Peyer's patch (tissue), 4 donors: Measurements from ENCODE around the gene RNGTT. TPM values are rescaled to one million over a fixed set of nuclear protein-coding genes. Genes with fewer than 3 reads are reported as not detected.

Experiments used
- DNase-seq, 3 donors: peaks; one replicate each; pipeline ENCODE4 v3.0.0-alpha.2; 2017 to 2019
- H3K27ac ChIP-seq, 4 donors: fragments of 200-600 bp; sonication (generic); one replicate each; pipeline ENCODE4 v1.5.1; 2016 to 2019
- H3K27me3 ChIP-seq, 2 donors: fragments of 200-600 bp; sonication (generic); one replicate each; pipeline ENCODE4 v1.5.1; 2019
- H3K36me3 ChIP-seq, 3 donors: fragments of 200-600 bp; sonication (generic); one replicate each; pipeline ENCODE4 v1.5.1; 2016 to 2019
- H3K4me1 ChIP-seq, 4 donors: fragments of 200-600 bp; sonication (generic); one replicate each; pipeline ENCODE4 v1.5.1; 2016 to 2019
- H3K4me3 ChIP-seq, 4 donors: fragments of 200-600 bp; sonication (generic); 1 replicate in 3 of 4; 2 replicates in 1 of 4; pipeline ENCODE4 v1.5.1; 2016 to 2019; ENCODE audit warnings: mild to moderate bottlenecking in 1 of 4
- H3K9me3 ChIP-seq, 4 donors: fragments of 200-600 bp; sonication (generic); one replicate each; pipeline ENCODE4 v1.5.1; 2016 to 2019; ENCODE audit warnings: mild to moderate bottlenecking in 1 of 4
- CTCF ChIP-seq, 6 experiments: fragments of 450-650 bp in 4 of 6; fragments of 200-600 bp in 2 of 6; sonication (generic) in 1 of 6; IDR thresholded peaks; one replicate each; pipeline ENCODE4 v1.5.1; 2017 to 2019; ENCODE audit warnings: antibody characterized with exemption in 6 of 6, mild to moderate bottlenecking in 3 of 6, moderate library complexity in 1 of 6
- POLR2A ChIP-seq, 2 donors: fragments of 450-650 bp; IDR thresholded peaks; one replicate each; pipeline ENCODE4 v1.5.1; 2017; ENCODE audit warnings: antibody characterized with exemption in 2 of 2, mild to moderate bottlenecking in 2 of 2, moderate library complexity in 2 of 2
- total RNA-seq, 4 donors: library from RNA; depleted of rRNA; stranded (reverse); fragments of >200 nt; gene quantifications; one replicate each; pipeline ENCODE4 v1.1.0, GENCODE V29; 2016

RNGTT gene
- total RNA-seq, 4 donors from 2014 or later = 12.7 to 44.6 (median 18.5) TPM

GRCh38 chr6:88899569-88900316 is 63.7 kb downstream of the RNGTT start:
- H3K27me3 ChIP-seq = no peaks in the 10 kb centered on the region

GRCh38 chr6:88895911-88896310 is 67.5 kb downstream of the RNGTT start:
- no peak overlapping the region for H3K27ac ChIP-seq
- no peak for TF ChIP-seq CTCF (IDR thresholded peaks at IDR 0.05)
- TF ChIP-seq POLR2A (IDR thresholded peaks at IDR 0.05) = no peak

More at GRCh38 chr6:88899569-88900316, 63.7 kb downstream of the RNGTT start:
- TF ChIP-seq CTCF (IDR thresholded peaks at IDR 0.05) = no peak
- TF ChIP-seq POLR2A (IDR thresholded peaks at IDR 0.05) = no peak
- no peaks in the 10 kb centered on the region for H3K4me1 ChIP-seq
- no peak overlapping the region for H3K4me3 ChIP-seq
- no peak overlapping the region for H3K27ac ChIP-seq
- H3K9me3 ChIP-seq = no peaks in the 10 kb centered on the region
- H3K36me3 ChIP-seq = peaks cover 0 to 13% (median 0%) of the 10 kb centered on the region in 3 donors
- no peak for DNase-seq

GRCh38 chr6:88890860-88891845 is 72.3 kb downstream of the RNGTT start:
- Histone ChIP-seq H3K9me3 (no peaks in the 10 kb centered on the region), H3K27me3 (no peaks in the 10 kb centered on the region), H3K4me1 (no peaks in the 10 kb centered on the region), H3K27ac (no peak overlapping the region), H3K36me3 (peaks cover 0 to 1% (median 0%) of the 10 kb centered on the region in 3 donors), H3K4me3 (no peak overlapping the region)
- no peak for TF ChIP-seq CTCF (IDR thresholded peaks at IDR 0.05)
- TF ChIP-seq POLR2A (IDR thresholded peaks at IDR 0.05) = no peak
- no peak for DNase-seq

More at GRCh38 chr6:88895911-88896310, 67.5 kb downstream of the RNGTT start:
- Histone ChIP-seq H3K4me3 (no peak overlapping the region), H3K36me3 (no peaks in the 10 kb centered on the region), H3K4me1 (no peaks in the 10 kb centered on the region), H3K9me3 (no peaks in the 10 kb centered on the region), H3K27me3 (no peaks in the 10 kb centered on the region)
- DNase-seq = no peak

- Histone ChIP-seq H3K36me3 (peaks cover 0 to 6% (median 0%) of the 10 kb centered on the region in 3 donors), H3K4me1 (no peaks in the 10 kb centered on the region), H3K4me3 (no peak overlapping the region), H3K27me3 (no peaks in the 10 kb centered on the region), H3K9me3 (no peaks in the 10 kb centered on the region), H3K27ac (no peak overlapping the region)
- no peak for TF ChIP-seq POLR2A (IDR thresholded peaks at IDR 0.05)
- no peak for TF ChIP-seq CTCF (IDR thresholded peaks at IDR 0.05)
- DNase-seq = no peak
Observed at GRCh38 chr6:88890394-88890793, 73.0 kb downstream of the RNGTT start.

GRCh38 chr6:88884361-88884760 is 79.1 kb downstream of the RNGTT start:
- H3K27ac ChIP-seq = no peak overlapping the region
- H3K27me3 ChIP-seq = no peaks in the 10 kb centered on the region
- no peak for DNase-seq
- peaks cover 0 to 9% (median 0%) of the 10 kb centered on the region in 3 donors for H3K36me3 ChIP-seq
- H3K9me3 ChIP-seq = no peaks in the 10 kb centered on the region
- TF ChIP-seq POLR2A (IDR thresholded peaks at IDR 0.05) = no peak
- TF ChIP-seq CTCF (IDR thresholded peaks at IDR 0.05) = no peak
- no peak overlapping the region for H3K4me3 ChIP-seq
- H3K4me1 ChIP-seq = no peaks in the 10 kb centered on the region
